ENCODE data around the gene MBD5.

Gene MBD5

GRCh38 chr2:148172131-148172753, 151.4 kb downstream of the MBD5 start:
- Histone ChIP-seq H4K20me1 (ENCODE audit: insufficient read depth) (no peaks in the 10 kb centered on the region), H2AFZ (ENCODE audit: low read depth) (no peak overlapping the region), H3K79me2 (ENCODE audit: insufficient read depth, low read depth) (no peaks in the 10 kb centered on the region), H3K4me3 (IDR thresholded peaks at IDR 0.05; ENCODE audit: insufficient read depth, low read depth, low read length) (no peak overlapping the region), H3K27me3 (ENCODE audit: insufficient read depth, low read depth) (no peaks in the 10 kb centered on the region), H3K4me1 (ENCODE audit: low read depth, poor library complexity, severe bottlenecking) (no peaks in the 10 kb centered on the region), H3K9ac (no peak overlapping the region), H3K36me3 (ENCODE audit: insufficient read depth) (no peaks in the 10 kb centered on the region), H3K27ac (no peak overlapping the region), H3K4me2 (no peak overlapping the region)
- TF ChIP-seq, protein P1, sequence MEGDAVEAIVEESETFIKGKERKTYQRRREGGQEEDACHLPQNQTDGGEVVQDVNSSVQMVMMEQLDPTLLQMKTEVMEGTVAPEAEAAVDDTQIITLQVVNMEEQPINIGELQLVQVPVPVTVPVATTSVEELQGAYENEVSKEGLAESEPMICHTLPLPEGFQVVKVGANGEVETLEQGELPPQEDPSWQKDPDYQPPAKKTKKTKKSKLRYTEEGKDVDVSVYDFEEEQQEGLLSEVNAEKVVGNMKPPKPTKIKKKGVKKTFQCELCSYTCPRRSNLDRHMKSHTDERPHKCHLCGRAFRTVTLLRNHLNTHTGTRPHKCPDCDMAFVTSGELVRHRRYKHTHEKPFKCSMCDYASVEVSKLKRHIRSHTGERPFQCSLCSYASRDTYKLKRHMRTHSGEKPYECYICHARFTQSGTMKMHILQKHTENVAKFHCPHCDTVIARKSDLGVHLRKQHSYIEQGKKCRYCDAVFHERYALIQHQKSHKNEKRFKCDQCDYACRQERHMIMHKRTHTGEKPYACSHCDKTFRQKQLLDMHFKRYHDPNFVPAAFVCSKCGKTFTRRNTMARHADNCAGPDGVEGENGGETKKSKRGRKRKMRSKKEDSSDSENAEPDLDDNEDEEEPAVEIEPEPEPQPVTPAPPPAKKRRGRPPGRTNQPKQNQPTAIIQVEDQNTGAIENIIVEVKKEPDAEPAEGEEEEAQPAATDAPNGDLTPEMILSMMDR (conservative IDR thresholded peaks at IDR 0.05; ENCODE audit: low read depth, low read length) = no peak

- H3K9ac ChIP-seq = no peak overlapping the region
- H3K27ac ChIP-seq = no peak overlapping the region
- H4K20me1 ChIP-seq (ENCODE audit: insufficient read depth) = no peaks in the 10 kb centered on the region
- TF ChIP-seq, protein P1 (conservative IDR thresholded peaks at IDR 0.05; ENCODE audit: low read depth, low read length) = no peak
- H3K36me3 ChIP-seq (ENCODE audit: insufficient read depth) = no peaks in the 10 kb centered on the region
- H2AFZ ChIP-seq (ENCODE audit: low read depth) = no peak overlapping the region
- H3K4me1 ChIP-seq (ENCODE audit: low read depth, poor library complexity, severe bottlenecking) = no peaks in the 10 kb centered on the region
- no peaks in the 10 kb centered on the region for H3K27me3 ChIP-seq (ENCODE audit: insufficient read depth, low read depth)
- H3K79me2 ChIP-seq (ENCODE audit: insufficient read depth, low read depth) = no peaks in the 10 kb centered on the region
- H3K4me2 ChIP-seq = no peak overlapping the region
- no peak overlapping the region for H3K4me3 ChIP-seq (IDR thresholded peaks at IDR 0.05; ENCODE audit: insufficient read depth, low read depth, low read length)
Observed at GRCh38 chr2:148173168-148173567, 152.3 kb downstream of the MBD5 start.

GRCh38 chr2:148177559-148177958, 156.7 kb downstream of the MBD5 start:
- H3K4me2 ChIP-seq = no peak overlapping the region
- no peak overlapping the region for H2AFZ ChIP-seq (ENCODE audit: low read depth)
- H3K79me2 ChIP-seq (ENCODE audit: insufficient read depth, low read depth) = no peaks in the 10 kb centered on the region
- H3K4me3 ChIP-seq (IDR thresholded peaks at IDR 0.05; ENCODE audit: insufficient read depth, low read depth, low read length) = no peak overlapping the region
- TF ChIP-seq, protein P1 (conservative IDR thresholded peaks at IDR 0.05; ENCODE audit: low read depth, low read length) = no peak
- no peaks in the 10 kb centered on the region for H3K36me3 ChIP-seq (ENCODE audit: insufficient read depth)
- H3K27ac ChIP-seq = no peak overlapping the region
- no peak overlapping the region for H3K9ac ChIP-seq
- H3K27me3 ChIP-seq (ENCODE audit: insufficient read depth, low read depth) = no peaks in the 10 kb centered on the region
- H4K20me1 ChIP-seq (ENCODE audit: insufficient read depth) = no peaks in the 10 kb centered on the region
- no peaks in the 10 kb centered on the region for H3K4me1 ChIP-seq (ENCODE audit: low read depth, poor library complexity, severe bottlenecking)

DNA sequence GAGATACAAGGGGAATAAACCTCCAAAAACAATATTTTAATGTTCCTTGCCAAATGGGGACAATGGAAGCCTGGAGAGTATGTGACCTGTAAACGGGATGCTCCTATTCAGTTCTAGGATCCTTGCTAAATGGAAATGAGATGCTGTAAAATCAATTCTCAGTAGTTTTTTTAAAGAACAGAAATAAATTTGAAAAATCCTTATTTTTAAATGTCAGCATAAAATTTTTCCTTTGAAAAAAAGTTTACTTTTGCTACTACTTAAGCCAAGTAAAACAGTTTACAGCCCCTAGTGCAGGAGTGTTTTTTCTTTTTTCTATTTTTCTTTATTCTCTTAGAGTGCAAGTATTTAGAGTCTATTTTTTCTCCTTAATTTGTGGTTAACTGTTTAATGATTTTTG, 158.8 kb downstream of the MBD5 start:
- H3K27me3 ChIP-seq (ENCODE audit: insufficient read depth, low read depth) = no peaks in the 10 kb centered on the region
- TF ChIP-seq, protein P1 (conservative IDR thresholded peaks at IDR 0.05; ENCODE audit: low read depth, low read length) = no peak
- no peak overlapping the region for H3K9ac ChIP-seq
- no peaks in the 10 kb centered on the region for H3K79me2 ChIP-seq (ENCODE audit: insufficient read depth, low read depth)
- no peaks in the 10 kb centered on the region for H4K20me1 ChIP-seq (ENCODE audit: insufficient read depth)
- H3K4me2 ChIP-seq = no peak overlapping the region
- no peaks in the 10 kb centered on the region for H3K4me1 ChIP-seq (ENCODE audit: low read depth, poor library complexity, severe bottlenecking)
- H3K4me3 ChIP-seq (IDR thresholded peaks at IDR 0.05; ENCODE audit: insufficient read depth, low read depth, low read length) = no peak overlapping the region
- no peak overlapping the region for H3K27ac ChIP-seq
- no peak overlapping the region for H2AFZ ChIP-seq (ENCODE audit: low read depth)
- H3K36me3 ChIP-seq (ENCODE audit: insufficient read depth) = no peaks in the 10 kb centered on the region

Measured in KMS-11 (cell line).